SK-N-SH (cell line): ENCODE measurements around the gene RITA1. TPM values are rescaled to one million over a fixed set of nuclear protein-coding genes. Genes with fewer than 3 reads are reported as not detected.

Source experiments
- CTCF ChIA-PET: fragments of 300-600, 350-600 bp; formaldehyde crosslinking; extraction: SDS; loops from one replicate; lab custom pipeline; 2021; lab: Yijun Ruan, JAX
- POLR2A ChIA-PET: fragments of 350-600 bp; sonication (Branson Sonifier 250); formaldehyde crosslinking; extraction: SDS; loops from one replicate; lab custom pipeline; 2020; ENCODE audit warnings: antibody characterized with exemption, inconsistent platforms; lab: Yijun Ruan, JAX
- DNase-seq: peaks from one replicate; pipeline ENCODE4 v3.0.0; 2012
- H2AFZ ChIP-seq: fragments of 200-600 bp; sonication (generic); 2 replicates; pipeline ENCODE4 v1.8.1; 2016; ENCODE audit warnings: antibody characterized with exemption, mild to moderate bottlenecking, low read depth
- H3F3A ChIP-seq: fragments of 200-600 bp; sonication (generic); replicated peaks from 2 replicates; pipeline ENCODE3; 2016; ENCODE audit warnings: antibody characterized with exemption, mild to moderate bottlenecking; ENCODE audit not compliant: insufficient read depth
- H3K27ac ChIP-seq, 2 experiments: fragments of 200-500 bp in 1 of 2; fragments of 200-600 bp in 1 of 2; sonication (Bioruptor generic) in 1 of 2; sonication (generic), shearing (Covaris generic) in 1 of 2; 2 replicates each; pipeline versions ENCODE4 v1.5.1 to v1.6.1; 2014 to 2016; ENCODE audit warnings: low read depth in 2 of 2, inconsistent platforms in 1 of 2, low read length in 1 of 2, mild to moderate bottlenecking in 1 of 2, mixed read lengths in 1 of 2
- H3K27me3 ChIP-seq: fragments of 200-600 bp; sonication (generic), shearing (Covaris generic); 2 replicates; pipeline ENCODE4 v1.6.1; 2016; ENCODE audit warnings: mixed run types; ENCODE audit not compliant: insufficient read depth
- H3K36me3 ChIP-seq, 2 experiments: fragments of 200-500 bp in 1 of 2; fragments of 200-600 bp in 1 of 2; sonication (Bioruptor generic) in 1 of 2; sonication (generic) in 1 of 2; replicated peaks in 1 of 2; 2 replicates each; pipeline versions ENCODE3 to v1.5.1; 2014 to 2016; ENCODE audit warnings: low read length in 1 of 2, mild to moderate bottlenecking in 1 of 2; ENCODE audit not compliant: insufficient read depth in 2 of 2, control insufficient read depth in 1 of 2
- H3K4me1 ChIP-seq, 2 experiments: fragments of 200-500 bp in 1 of 2; fragments of 200-600 bp in 1 of 2; sonication (Bioruptor generic) in 1 of 2; sonication (generic), shearing (Covaris generic) in 1 of 2; 2 replicates each; pipeline versions ENCODE4 v1.5.1 to v1.6.1; 2014 to 2016; ENCODE audit warnings: low read depth in 1 of 2, low read length in 1 of 2, mixed run types in 1 of 2; ENCODE audit not compliant: insufficient read depth in 2 of 2, control insufficient read depth in 1 of 2
- H3K4me2 ChIP-seq: fragments of 200-600 bp; sonication (generic), shearing (Covaris generic); 2 replicates; pipeline ENCODE4 v1.6.1; 2017; ENCODE audit warnings: mixed run types
- H3K4me3 ChIP-seq, 2 experiments: fragments of 200-500 bp in 1 of 2; fragments of 200-600 bp in 1 of 2; sonication (Bioruptor generic) in 1 of 2; sonication (generic), shearing (Covaris generic) in 1 of 2; 2 replicates each; pipeline versions ENCODE4 v1.5.1 to v1.8.1; 2014 to 2016; ENCODE audit warnings: low read depth in 2 of 2, inconsistent platforms in 1 of 2, low read length in 1 of 2, mild to moderate bottlenecking in 1 of 2, mixed read lengths in 1 of 2, moderate library complexity in 1 of 2
- H3K79me2 ChIP-seq: fragments of 200-600 bp; sonication (generic); 2 replicates; pipeline ENCODE4 v1.8.1; 2017; ENCODE audit warnings: mild to moderate bottlenecking; ENCODE audit not compliant: insufficient read depth
- H3K9ac ChIP-seq: fragments of 200-600 bp; sonication (generic); 2 replicates; pipeline ENCODE4 v1.6.1; 2017; ENCODE audit warnings: mixed run types
- H3K9me2 ChIP-seq: fragments of 200-600 bp; sonication (generic); 2 replicates; pipeline ENCODE4 v1.6.1; 2017; ENCODE audit warnings: mixed run types
- H3K9me3 ChIP-seq: fragments of 200-600 bp; sonication (generic); 2 replicates; pipeline ENCODE4 v1.6.1; 2017; ENCODE audit warnings: mixed run types, mild to moderate bottlenecking, moderate library complexity
- H4K20me1 ChIP-seq: fragments of 200-600 bp; sonication (generic); 2 replicates; pipeline ENCODE4 v1.6.1; 2017; ENCODE audit warnings: mild to moderate bottlenecking, mixed run types; ENCODE audit not compliant: insufficient read depth
- CTCF ChIP-seq: fragments of 200-600 bp; sonication (generic); IDR thresholded peaks from 2 replicates; pipeline ENCODE4 v1.6.1; 2017; ENCODE audit warnings: antibody characterized with exemption, mild to moderate bottlenecking, moderate library complexity
- EP300 ChIP-seq, 2 experiments: IDR thresholded peaks; 2 replicates each; pipeline versions ENCODE4 v1.4.0 to v1.6.1; 2012; ENCODE audit warnings: borderline replicate concordance in 1 of 2, low read depth in 1 of 2, low read length in 1 of 2
- EZH2phosphoT487 ChIP-seq: fragments of 200-600 bp; sonication (generic); IDR thresholded peaks from 2 replicates; pipeline ENCODE4 v1.6.1; 2017; ENCODE audit warnings: low read depth, mixed run types, mild to moderate bottlenecking, antibody characterized with exemption, moderate library complexity, borderline replicate concordance
- FOXM1 ChIP-seq: IDR thresholded peaks from 2 replicates; pipeline ENCODE4 v1.4.0; 2012; ENCODE audit warnings: low read depth, mild to moderate bottlenecking
- IRF3 ChIP-seq: fragments of 150-350 bp; IDR thresholded peaks from 2 replicates; pipeline ENCODE4 v1.6.1; 2016; ENCODE audit warnings: mild to moderate bottlenecking, low read depth, low read length
- MAX ChIP-seq: IDR thresholded peaks from 2 replicates; pipeline ENCODE4 v1.4.0; 2012; ENCODE audit warnings: low read depth
- NFIC ChIP-seq: IDR thresholded peaks from 2 replicates; pipeline ENCODE4 v1.4.0; 2012; ENCODE audit warnings: borderline replicate concordance
- NRF1 ChIP-seq: IDR thresholded peaks from 2 replicates; pipeline ENCODE4 v1.6.1; 2012; ENCODE audit warnings: low read depth, mild to moderate bottlenecking, low read length
- POLR2AphosphoS5 ChIP-seq: IDR thresholded peaks from 2 replicates; pipeline ENCODE4 v1.6.1; 2012; ENCODE audit warnings: low read depth, low read length
- RCOR1 ChIP-seq: fragments of 150-350 bp; IDR thresholded peaks from 2 replicates; pipeline ENCODE4 v1.6.1; 2017; ENCODE audit warnings: antibody characterized with exemption, low read length
- REST ChIP-seq: IDR thresholded peaks from 2 replicates; pipeline ENCODE4 v1.6.1; 2012; ENCODE audit warnings: mild to moderate bottlenecking, low read depth, low read length, moderate library complexity
- RFX5 ChIP-seq: IDR thresholded peaks from 2 replicates; pipeline ENCODE4 v1.6.1; 2012; ENCODE audit warnings: mild to moderate bottlenecking, improper control_type of control experiment, low read length
- SIN3A ChIP-seq: IDR thresholded peaks from 2 replicates; pipeline ENCODE4 v1.6.1; 2012; ENCODE audit warnings: low read depth, mild to moderate bottlenecking, low read length, moderate library complexity, borderline replicate concordance
- SMC3 ChIP-seq: IDR thresholded peaks from 2 replicates; pipeline ENCODE4 v1.6.1; 2012; ENCODE audit warnings: low read depth, low read length, improper control_type of control experiment
- TAF1 ChIP-seq: IDR thresholded peaks from 2 replicates; pipeline ENCODE4 v1.6.1; 2012; ENCODE audit warnings: low read depth, mild to moderate bottlenecking, low read length, moderate library complexity, borderline replicate concordance
- USF2 ChIP-seq: fragments of 150-350 bp; IDR thresholded peaks from 2 replicates; pipeline ENCODE4 v1.6.1; 2017; ENCODE audit warnings: antibody characterized with exemption, low read length, low read depth, borderline replicate concordance
- YY1 ChIP-seq: IDR thresholded peaks from 2 replicates; pipeline ENCODE4 v1.4.0; 2012; ENCODE audit warnings: low read depth, mild to moderate bottlenecking
- ZBTB33 ChIP-seq: IDR thresholded peaks from 2 replicates; pipeline ENCODE4 v1.4.0; 2012; ENCODE audit warnings: low read depth, borderline replicate concordance
- WGBS: methylation state at CpG from one replicate; pipeline ENCODE4 v1.1.6; 2017; ENCODE audit warnings: low lambda C conversion rate; 5-methylcytosine and 5-hydroxymethylcytosine counted together
- polyA plus RNA-seq, 3 experiments: library from polyadenylated mRNA; depleted of rRNA; stranded (reverse); fragments of >200 nt; gene quantifications; 2 replicates each; pipeline ENCODE4 v1.2.3, GENCODE V29; 2012

RITA1 gene
- polyA plus RNA-seq (2012; rRNA removed): 18.7 and 21.1 TPM in 2 replicates
- polyA plus RNA-seq (2012; cell fraction: cytosol; rRNA removed): 12.7 and 19.1 TPM in 2 replicates
- polyA plus RNA-seq (2012; cell fraction: nucleus; rRNA removed): 13.0 and 15.6 TPM in 2 replicates

- H3K4me3 ChIP-seq: peak within 1 kb of the TSS; percentile 76 to 92
- peak; percentile 90 for DNase-seq
- no peaks in the 10 kb centered on the region for H3K9me2 ChIP-seq
- H3K4me2 ChIP-seq: peak within 1 kb of the TSS; percentile 95
- H3F3A ChIP-seq: peaks cover 9% of the 10 kb centered on the region
- H3K27me3 ChIP-seq: no peaks in the 10 kb centered on the region
- 0% methylated on average over 26 of the region's 89 CpGs for WGBS
- ChIA-PET CTCF (interaction anchor here (0.8 to 3.5 kb wide), 5 partner anchors 11 to 344 kb away, joined by 3 to 12 read pairs (median 6); no protein-coding TSS in a partner anchor), POLR2A (interaction anchor here (0.6 to 1.4 kb wide), 3 partner anchors 24 to 142 kb away, joined by 3 to 4 read pairs (median 3); partner anchors contain the start of gene TPCN1)
- no peaks in the 10 kb centered on the region for H3K9me3 ChIP-seq
- peaks cover 76% of the 10 kb centered on the region for H3K79me2 ChIP-seq
- H3K27ac ChIP-seq: peak within 1 kb of the TSS; percentile 81 to 93
- H3K4me1 ChIP-seq: peaks cover 5 to 10% of the 10 kb centered on the region in 2 experiments; a peak in 2 of 4 replicates
- H2AFZ ChIP-seq: peak within 1 kb of the TSS; percentile 90
- peaks cover 7 to 9% of the 10 kb centered on the region in 2 experiments for H3K36me3 ChIP-seq
- peaks cover 6% of the 10 kb centered on the region for H4K20me1 ChIP-seq
- peak within 1 kb of the TSS; percentile 99 for H3K9ac ChIP-seq
- TF ChIP-seq REST (peak; percentile 61; the same call in 1 of the 2 replicates), POLR2AphosphoS5 (peak; percentile 79), SIN3A (peak; percentile 48; the same call in 1 of the 2 replicates), RCOR1 (no peak), YY1 (peak; percentile 91), SMC3 (no peak), USF2 (peak; percentile 76), NFIC (no peak), NRF1 (no peak), EZH2phosphoT487 (no peak), ZBTB33 (no peak), TAF1 (peak; percentile 90), RFX5 (0 out of 2 replicates have a peak, but pooled peaks have one; percentile 43), MAX (peak; percentile 52), IRF3 (no peak), CTCF (no peak), FOXM1 (peak; percentile 33; the same call in 1 of the 2 replicates), EP300 (IDR thresholded peaks at IDR 0.05; ENCODE audit: borderline replicate concordance in 1 of 2, low read depth in 1 of 2, low read length in 1 of 2) (peak in 1 of 2 experiments; percentile 49; a peak in 1 of 4 replicates)
These were observed at the start of gene RITA1, which contains the start of gene DDX54 for GRCh38 chr12:113185180-113186032. Gene RITA1 (plus strand): TSS chr12:113185721. CDS start chr12:113186747, 1,026 bp downstream. Gene DDX54 (minus strand): TSS chr12:113185478. CDS start chr12:113185451, 27 bp downstream.
